Nephron progenitor cell (in vitro differentiated cells): Measurements from ENCODE around the gene CNRIP1.

Experiments
- DNase-seq: peaks from one replicate; pipeline ENCODE4 v3.0.0; 2021
- H3K27ac Mint-ChIP-seq: 2 replicates; pipeline ENCODE4 v1.8.0; 2021; ENCODE audit warnings: mild to moderate bottlenecking, moderate library complexity, mixed read lengths
- H3K27me3 Mint-ChIP-seq: 2 replicates; pipeline ENCODE4 v1.8.0; 2021; ENCODE audit warnings: mild to moderate bottlenecking, low read depth, mixed read lengths; ENCODE audit not compliant: poor library complexity
- H3K36me3 Mint-ChIP-seq: 2 replicates; pipeline ENCODE4 v1.8.0; 2021; ENCODE audit warnings: low read depth, mixed read lengths
- H3K4me1 Mint-ChIP-seq: 2 replicates; pipeline ENCODE4 v1.8.0; 2021; ENCODE audit warnings: mixed read lengths
- H3K4me3 Mint-ChIP-seq: 2 replicates; pipeline ENCODE4 v1.8.0; 2021; ENCODE audit warnings: mild to moderate bottlenecking, moderate library complexity, mixed read lengths
- H3K9me3 Mint-ChIP-seq: 2 replicates; pipeline ENCODE4 v1.8.0; 2021; ENCODE audit warnings: mild to moderate bottlenecking, moderate library complexity, mixed read lengths
- CTCF ChIP-seq: fragments of 200-600 bp; sonication (generic); IDR thresholded peaks from 2 replicates; pipeline ENCODE4 v1.5.0; 2021; ENCODE audit warnings: antibody characterized with exemption

The CNRIP1 gene

GRCh38 chr2:68272246-68272994, 47.3 kb downstream of the CNRIP1 start:
- Mint-ChIP-seq H3K9me3 (no peaks in the 10 kb centered on the region), H3K4me1 (peaks cover 11% of the 10 kb centered on the region), H3K36me3 (no peaks in the 10 kb centered on the region), H3K27me3 (peaks cover 31% of the 10 kb centered on the region), H3K4me3 (no peak overlapping the region), H3K27ac (no peak overlapping the region)
- no peak for TF ChIP-seq CTCF
- no peak for DNase-seq

DNA sequence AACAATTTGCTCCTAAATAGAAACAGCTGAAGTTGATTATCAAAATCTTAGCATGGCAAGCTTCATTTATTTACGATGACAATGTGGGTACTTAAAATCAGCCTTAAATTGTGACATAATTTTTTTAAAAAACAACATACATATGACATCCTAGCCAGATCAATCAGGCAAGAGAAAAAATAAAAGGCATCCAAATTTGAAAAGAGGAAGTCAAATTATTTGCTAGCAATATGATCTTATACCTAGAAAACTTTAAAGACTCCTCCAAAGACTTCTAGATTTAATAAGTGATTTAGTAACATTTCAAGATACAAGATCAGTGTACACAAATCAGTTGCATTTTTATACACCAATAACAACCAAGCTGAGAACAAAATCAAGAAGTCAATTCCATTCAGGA, 53.1 kb downstream of the CNRIP1 start:
- no peak for TF ChIP-seq CTCF
- Mint-ChIP-seq H3K27ac (no peak overlapping the region), H3K36me3 (no peaks in the 10 kb centered on the region), H3K27me3 (peaks cover 17% of the 10 kb centered on the region), H3K4me3 (no peak overlapping the region), H3K4me1 (no peaks in the 10 kb centered on the region), H3K9me3 (no peaks in the 10 kb centered on the region)
- DNase-seq: no peak

- Mint-ChIP-seq H3K27ac (no peak overlapping the region), H3K36me3 (no peaks in the 10 kb centered on the region), H3K4me3 (no peak overlapping the region), H3K9me3 (no peaks in the 10 kb centered on the region), H3K27me3 (peaks cover 15% of the 10 kb centered on the region), H3K4me1 (no peaks in the 10 kb centered on the region)
- DNase-seq: no peak
- no peak for TF ChIP-seq CTCF
These were observed 56.1 kb downstream of the CNRIP1 start for GRCh38 chr2:68263632-68264031.

GRCh38 chr2:68258851-68259250, 60.9 kb downstream of the CNRIP1 start:
- no peak for DNase-seq
- Mint-ChIP-seq H3K27me3 (peaks cover 12% of the 10 kb centered on the region), H3K27ac (no peak overlapping the region), H3K9me3 (no peaks in the 10 kb centered on the region), H3K4me1 (peaks cover 5% of the 10 kb centered on the region), H3K36me3 (no peaks in the 10 kb centered on the region), H3K4me3 (no peak overlapping the region)
- TF ChIP-seq CTCF: no peak

DNA sequence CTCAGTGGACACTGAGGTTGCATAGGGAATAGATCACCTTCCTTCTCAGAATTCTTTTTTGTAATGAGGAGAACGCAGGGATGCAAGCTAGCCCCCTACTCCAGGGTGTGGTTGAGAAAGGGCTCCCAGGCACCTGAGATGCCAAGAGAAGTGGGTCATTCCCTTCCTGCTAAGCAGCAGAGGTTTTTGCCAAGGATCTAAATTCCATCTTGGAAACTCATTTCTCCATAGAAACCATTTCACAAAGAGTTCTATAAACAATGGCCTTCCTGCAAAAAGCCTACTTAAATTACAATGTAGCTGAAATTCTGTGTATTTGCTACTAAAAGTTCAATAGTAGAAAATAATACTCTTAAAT, 63.7 kb downstream of the CNRIP1 start:
- no peak overlapping the region for H3K4me3 Mint-ChIP-seq
- H3K4me1 Mint-ChIP-seq: peaks cover 5% of the 10 kb centered on the region
- no peak overlapping the region for H3K27ac Mint-ChIP-seq
- peaks cover 12% of the 10 kb centered on the region for H3K27me3 Mint-ChIP-seq
- no peaks in the 10 kb centered on the region for H3K36me3 Mint-ChIP-seq
- no peak for DNase-seq
- H3K9me3 Mint-ChIP-seq: no peaks in the 10 kb centered on the region
- TF ChIP-seq CTCF: no peak
